Retinal pigment epithelial cell (primary cell): Measurements from ENCODE around the gene TUT7.

Experiments
- DNase-seq: peaks from one replicate; pipeline ENCODE4 v3.0.0-alpha.2; 2010; ENCODE audit warnings: low read depth
- H3K4me3 ChIP-seq: 2 replicates; pipeline ENCODE4 v1.5.1; 2011; ENCODE audit warnings: mild to moderate bottlenecking, low read length, control low read depth, moderate library complexity
- CTCF ChIP-seq: conservative IDR thresholded peaks from 2 replicates; pipeline ENCODE4 v1.5.1; 2011; ENCODE audit warnings: low read depth, low read length, control low read depth, inconsistent platforms

The TUT7 gene

GRCh38 chr9:86257391-86257790, 96.8 kb downstream of the TUT7 start:
- no peak for TF ChIP-seq CTCF
- no peak overlapping the region for H3K4me3 ChIP-seq
- DNase-seq = no peak

- H3K4me3 ChIP-seq = no peak overlapping the region
- no peak for DNase-seq
- TF ChIP-seq CTCF = no peak
These were observed 97.6 kb downstream of the TUT7 start for GRCh38 chr9:86256653-86257052.

GRCh38 chr9:86253577-86253976, 100.6 kb downstream of the TUT7 start:
- no peak overlapping the region for H3K4me3 ChIP-seq
- no peak for TF ChIP-seq CTCF
- DNase-seq = no peak

- TF ChIP-seq CTCF = no peak
- H3K4me3 ChIP-seq = no peak overlapping the region
- no peak for DNase-seq
These were observed 101.3 kb downstream of the TUT7 start for GRCh38 chr9:86252870-86253269.

- no peak for TF ChIP-seq CTCF
- no peak for DNase-seq
- no peak overlapping the region for H3K4me3 ChIP-seq
These were observed 104.1 kb downstream of the TUT7 start for GRCh38 chr9:86250123-86250522.

GRCh38 chr9:86248746-86249145, 105.5 kb downstream of the TUT7 start:
- TF ChIP-seq CTCF = no peak
- no peak for DNase-seq
- no peak overlapping the region for H3K4me3 ChIP-seq

GRCh38 chr9:86246752-86247161, 107.5 kb downstream of the TUT7 start:
- DNase-seq = no peak
- no peak overlapping the region for H3K4me3 ChIP-seq
- TF ChIP-seq CTCF = no peak
